Placental epithelial cell (primary cell): Measurements from ENCODE around the gene TPM1. TPM values are rescaled to one million over a fixed set of nuclear protein-coding genes. Genes with fewer than 3 reads are reported as not detected.

Experiments
- total RNA-seq: library from RNA; depleted of rRNA; stranded (reverse); fragments of >200 nt; gene quantifications from 2 replicates; pipeline ENCODE4 v1.2.3, GENCODE V29; 2012

The TPM1 gene
- total RNA-seq, result 2,417 and 3,011 TPM in 2 replicates

GRCh38 chr15:63041974-63042876, at the start of gene TPM1:
TPM1 (plus strand) TSS chr15:63042747; CDS start chr15:63042830, 83 bp downstream.

Other genes starting within 250 kb of the TPM1 start
- gene LACTB, start 79.1 kb downstream of the TPM1 start, total RNA-seq, result 13.3 and 14.1 TPM in 2 replicates
- 128 and 170 TPM in 2 replicates for gene RPS27L, start 114.7 kb downstream of the TPM1 start, total RNA-seq
- gene RAB8B, start 146.9 kb downstream of the TPM1 start, total RNA-seq, result 39.4 and 42.8 TPM in 2 replicates
- gene APH1B, start 234.9 kb downstream of the TPM1 start, total RNA-seq, result 10.2 and 16.9 TPM in 2 replicates